ENCODE data around the gene TF. TPM values are rescaled to one million over a fixed set of nuclear protein-coding genes. Genes with fewer than 3 reads are reported as not detected.

TF gene
- polyA plus RNA-seq, 1 donor (not counting 4 experiments of a cell fraction or from before 2014, with no cell fraction given), result 0.30 TPM

GRCh38 chr3:133700351-133700750 is 45.8 kb upstream of the TF start:
- Histone ChIP-seq H3K4me2 (ENCODE audit: control insufficient read depth, extremely low read depth, insufficient read depth, low read depth, low read length) (no peak overlapping the region), H3K9ac (ENCODE audit: control insufficient read depth, extremely low read depth, insufficient read depth, low read length) (no peak overlapping the region), H3K27ac (ENCODE audit: control insufficient read depth, insufficient read depth, low read length) (no peak overlapping the region), H3K9me3 (ENCODE audit: control insufficient read depth, low read depth, low read length) (no peaks in the 10 kb centered on the region), H3K36me3 (ENCODE audit: control insufficient read depth in 2 of 2, extremely low read depth in 1 of 2, insufficient read depth in 2 of 2, low read length in 2 of 2) (no peaks in the 10 kb centered on the region), H3K79me2 (ENCODE audit: control insufficient read depth, insufficient read depth, low read length) (no peaks in the 10 kb centered on the region), H2AFZ (ENCODE audit: control insufficient read depth, low read length) (no peak overlapping the region), H3K27me3 (ENCODE audit: control insufficient read depth, extremely low read depth, insufficient read depth, low read length) (no peaks in the 10 kb centered on the region), H3K4me1 (ENCODE audit: control insufficient read depth, extremely low read depth, insufficient read depth, low read length) (no peaks in the 10 kb centered on the region), H3K9me1 (ENCODE audit: control insufficient read depth, extremely low read depth, insufficient read depth, low read length) (no peaks in the 10 kb centered on the region), H3K4me3 (ENCODE audit: control insufficient read depth in 2 of 3, extremely low read depth in 1 of 3, insufficient read depth in 2 of 3, low read depth in 1 of 3, low read length in 3 of 3) (no peak overlapping the region), H4K20me1 (ENCODE audit: control insufficient read depth, extremely low read depth, insufficient read depth, low read length) (no peaks in the 10 kb centered on the region)
- TF ChIP-seq EZH2 (IDR thresholded peaks at IDR 0.05; ENCODE audit: low read length), result no peak
- TF ChIP-seq CTCF (optimal IDR thresholded peaks at IDR 0.05 in 1 of 3, IDR thresholded peaks at IDR 0.05 in 1 of 3, conservative IDR thresholded peaks at IDR 0.05 in 1 of 3; ENCODE audit: extremely low read depth in 1 of 3, insufficient read depth in 2 of 3, low read length in 3 of 3), result no peak
- FAIRE-seq, result no peak
- DNase-seq (ENCODE audit: low read depth, low spot score), result no peak
- dilution Hi-C loops (cut with MboI; ENCODE audit: extremely low pct_ligation_motif_present, low sequenced_read_pairs), result no loop called here

GRCh38 chr3:133701435-133702358 is 44.5 kb upstream of the TF start:
- dilution Hi-C loops (cut with MboI; ENCODE audit: extremely low pct_ligation_motif_present, low sequenced_read_pairs), result no loop called here
- H4K20me1 ChIP-seq (ENCODE audit: control insufficient read depth, extremely low read depth, insufficient read depth, low read length), result no peaks in the 10 kb centered on the region
- no peak for FAIRE-seq

More at GRCh38 chr3:133701435-133702358, 44.5 kb upstream of the TF start:
- Histone ChIP-seq H3K27ac (ENCODE audit: control insufficient read depth, insufficient read depth, low read length) (no peak overlapping the region), H3K27me3 (ENCODE audit: control insufficient read depth, extremely low read depth, insufficient read depth, low read length) (no peaks in the 10 kb centered on the region), H3K9ac (ENCODE audit: control insufficient read depth, extremely low read depth, insufficient read depth, low read length) (no peak overlapping the region), H3K4me2 (ENCODE audit: control insufficient read depth, extremely low read depth, insufficient read depth, low read depth, low read length) (no peak overlapping the region), H3K4me3 (ENCODE audit: control insufficient read depth in 2 of 3, extremely low read depth in 1 of 3, insufficient read depth in 2 of 3, low read depth in 1 of 3, low read length in 3 of 3) (no peak overlapping the region), H3K79me2 (ENCODE audit: control insufficient read depth, insufficient read depth, low read length) (no peaks in the 10 kb centered on the region), H3K36me3 (ENCODE audit: control insufficient read depth in 2 of 2, extremely low read depth in 1 of 2, insufficient read depth in 2 of 2, low read length in 2 of 2) (no peaks in the 10 kb centered on the region), H3K9me1 (ENCODE audit: control insufficient read depth, extremely low read depth, insufficient read depth, low read length) (no peaks in the 10 kb centered on the region), H2AFZ (ENCODE audit: control insufficient read depth, low read length) (no peak overlapping the region), H3K4me1 (ENCODE audit: control insufficient read depth, extremely low read depth, insufficient read depth, low read length) (no peaks in the 10 kb centered on the region), H3K9me3 (ENCODE audit: control insufficient read depth, low read depth, low read length) (no peaks in the 10 kb centered on the region)
- no peak for TF ChIP-seq CTCF (optimal IDR thresholded peaks at IDR 0.05 in 1 of 3, IDR thresholded peaks at IDR 0.05 in 1 of 3, conservative IDR thresholded peaks at IDR 0.05 in 1 of 3; ENCODE audit: extremely low read depth in 1 of 3, insufficient read depth in 2 of 3, low read length in 3 of 3)
- TF ChIP-seq EZH2 (IDR thresholded peaks at IDR 0.05; ENCODE audit: low read length), result no peak
- no peak for DNase-seq (ENCODE audit: low read depth, low spot score)
